ENCODE measurements around the gene PARN. TPM values are rescaled to one million over a fixed set of nuclear protein-coding genes. Genes with fewer than 3 reads are reported as not detected.
A peak's percentile ranks its signal among the peaks of the same experiment; 100 is the strongest.

Gene PARN
- total and polyA plus RNA-seq, 4 experiments from 2014 or later = 41.5 to 46.4 (median 44.7) TPM

DNA sequence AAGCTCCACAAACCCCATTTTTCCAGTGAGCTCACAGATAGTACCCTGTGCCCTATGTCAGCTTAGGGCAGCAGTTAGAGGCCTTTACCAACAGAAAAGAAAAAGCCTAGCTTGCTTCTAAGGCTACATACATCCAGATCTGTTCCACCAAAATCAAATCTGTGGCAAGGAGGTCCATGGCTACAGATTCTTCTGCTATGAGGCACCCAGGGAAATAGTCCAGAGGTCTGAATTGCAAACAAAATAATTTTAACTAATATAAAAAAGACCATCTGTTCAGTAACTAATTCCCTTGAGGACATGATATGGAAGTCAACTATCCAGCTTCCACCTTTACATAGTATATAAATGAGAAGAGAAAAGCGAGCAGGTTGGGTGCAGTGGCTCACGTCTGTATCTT lies 129.3 kb downstream of the PARN start:
- Mint-ChIP-seq H3K9me3 (no peaks in the 10 kb centered on the region), H3K27me3 (no peaks in the 10 kb centered on the region), H3K4me1 (peaks cover 5 to 14% (median 10%) of the 10 kb centered on the region in 4 donors), H3K36me3 (peaks cover 4 to 9% of the 10 kb centered on the region in 2 donors), H3K27ac (no peak overlapping the region), H3K4me3 (no peak overlapping the region)
- intact Hi-C loops (cut with micrococcal nuclease) = no loop called here
- CTCF ChIA-PET (ENCODE audit: partially characterized antibody) = interaction anchor here (1.5 to 1.9 kb wide), 2 partner anchors 12 to 215 kb away, joined by 3 to 7 read pairs; no protein-coding TSS in a partner anchor
- POLR2A ChIA-PET (ENCODE audit: partially characterized antibody) = no interaction called here
- no peak overlapping the region for H3K4me3 ChIP-seq (ENCODE audit: low read length in 2 of 2)
- no peak for DNase-seq
- H3K27me3 ChIP-seq (ENCODE audit: insufficient read depth, low read length) = no peaks in the 10 kb centered on the region
- no peaks in the 10 kb centered on the region for H3K9me3 ChIP-seq (ENCODE audit: control insufficient read depth in 1 of 2, low read length in 2 of 2)
- H3K27ac ChIP-seq (ENCODE audit: low read depth, low read length) = no peak overlapping the region
- H3K4me1 ChIP-seq (ENCODE audit: insufficient read depth, low read length) = no peaks in the 10 kb centered on the region
- no peaks in the 10 kb centered on the region for H3K36me3 ChIP-seq (ENCODE audit: insufficient read depth, low read length)

DNA sequence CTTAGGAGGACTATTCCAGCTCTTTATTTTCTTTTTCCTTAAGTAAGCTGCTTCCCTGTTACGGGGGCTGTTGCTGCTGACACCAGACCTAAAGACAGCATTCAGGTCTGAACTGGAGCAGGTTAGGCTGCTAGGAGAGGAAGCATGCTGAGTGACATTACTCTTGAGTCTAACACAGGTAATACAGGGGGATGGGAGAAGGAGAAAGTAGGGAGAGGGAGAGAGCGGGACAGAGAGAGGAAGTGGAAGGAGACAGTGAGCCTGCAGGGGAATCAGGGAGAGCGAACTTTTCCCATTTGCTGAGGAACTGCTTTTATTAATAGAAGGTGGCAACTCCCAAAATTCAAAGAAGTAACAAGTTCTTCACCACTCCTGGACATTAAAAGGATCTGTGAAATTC lies 130.9 kb downstream of the PARN start:
- Mint-ChIP-seq H3K4me1 (peaks cover 12 to 29% (median 18%) of the 10 kb centered on the region in 4 donors), H3K27me3 (no peaks in the 10 kb centered on the region), H3K9me3 (no peaks in the 10 kb centered on the region), H3K27ac (peak overlapping the region in 1 of 7 donors; percentile 73), H3K4me3 (no peak overlapping the region), H3K36me3 (peaks cover 16 to 23% of the 10 kb centered on the region in 2 donors)
- H3K4me1 ChIP-seq (ENCODE audit: insufficient read depth, low read length) = no peaks in the 10 kb centered on the region
- no peaks in the 10 kb centered on the region for H3K27me3 ChIP-seq (ENCODE audit: insufficient read depth, low read length)
- no peaks in the 10 kb centered on the region for H3K9me3 ChIP-seq (ENCODE audit: control insufficient read depth in 1 of 2, low read length in 2 of 2)
- CTCF ChIA-PET (ENCODE audit: partially characterized antibody) = interaction anchor here (1.9 kb wide), 1 partner anchor 10 kb away, joined by 7 read pairs; no protein-coding TSS in a partner anchor
- H3K4me3 ChIP-seq (ENCODE audit: low read length in 2 of 2) = no peak overlapping the region
- intact Hi-C loops (cut with micrococcal nuclease) = no loop called here
- POLR2A ChIA-PET (ENCODE audit: partially characterized antibody) = no interaction called here
- no peak overlapping the region for H3K27ac ChIP-seq (ENCODE audit: low read depth, low read length)
- DNase-seq = no peak
- H3K36me3 ChIP-seq (ENCODE audit: insufficient read depth, low read length) = no peaks in the 10 kb centered on the region

DNA sequence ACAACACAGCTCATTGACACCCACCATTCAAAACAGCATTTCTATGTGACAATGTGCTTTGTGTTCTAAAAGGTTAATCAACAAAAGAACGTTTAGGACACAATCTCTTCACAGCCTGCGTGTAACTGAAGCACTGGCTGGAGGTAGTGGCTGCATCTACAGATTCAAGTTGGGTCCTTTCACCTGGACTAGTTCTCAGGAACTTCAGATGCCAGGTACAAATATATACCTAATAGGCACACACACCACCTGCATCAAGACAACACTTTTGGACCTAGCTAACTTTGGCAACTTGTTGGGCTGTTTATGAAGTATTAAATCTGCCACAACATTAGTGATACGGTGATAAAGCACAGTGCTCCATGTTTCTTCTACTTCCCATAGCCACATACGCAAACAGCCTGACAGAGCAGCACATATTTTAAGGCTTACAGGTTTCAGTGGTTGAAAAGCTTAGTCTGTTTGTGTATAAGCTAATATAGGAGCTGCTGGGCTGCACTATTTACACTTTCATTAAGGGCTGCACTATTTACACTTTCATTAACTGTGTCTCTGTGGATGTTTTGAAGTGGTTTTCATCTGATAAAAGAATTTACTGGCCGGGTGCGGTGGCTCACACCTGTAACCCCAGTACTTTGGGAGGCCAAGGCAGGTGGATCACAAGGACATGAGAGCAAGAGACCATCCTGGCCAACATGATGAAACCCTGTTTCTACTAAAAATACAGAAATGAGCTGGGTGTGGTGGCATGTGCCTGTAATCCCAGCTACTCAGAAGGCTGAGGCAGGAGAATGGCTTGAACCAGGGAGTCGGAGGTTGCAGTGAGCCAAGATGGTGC lies 132.6 kb downstream of the PARN start:
- ChIA-PET POLR2A (ENCODE audit: partially characterized antibody) (no interaction called here), CTCF (ENCODE audit: partially characterized antibody) (interaction anchor here (1.3 kb wide), 1 partner anchor 31 kb away, joined by 5 read pairs; no protein-coding TSS in a partner anchor)
- Histone ChIP-seq H3K4me3 (ENCODE audit: low read length in 2 of 2) (no peak overlapping the region), H3K36me3 (ENCODE audit: insufficient read depth, low read length) (no peaks in the 10 kb centered on the region), H3K27ac (ENCODE audit: low read depth, low read length) (no peak overlapping the region), H3K4me1 (ENCODE audit: insufficient read depth, low read length) (peaks cover 9% of the 10 kb centered on the region), H3K27me3 (ENCODE audit: insufficient read depth, low read length) (no peaks in the 10 kb centered on the region), H3K9me3 (ENCODE audit: control insufficient read depth in 1 of 2, low read length in 2 of 2) (no peaks in the 10 kb centered on the region)
- no peak overlapping the region for H3K27ac Mint-ChIP-seq
- H3K4me3 Mint-ChIP-seq = no peak overlapping the region
- no peaks in the 10 kb centered on the region for H3K9me3 Mint-ChIP-seq
- H3K36me3 Mint-ChIP-seq = peaks cover 17 to 22% of the 10 kb centered on the region in 2 donors
- H3K27me3 Mint-ChIP-seq = no peaks in the 10 kb centered on the region
- intact Hi-C loops (cut with micrococcal nuclease) = no loop called here
- no peak for DNase-seq
- H3K4me1 Mint-ChIP-seq = peaks cover 17 to 39% (median 28%) of the 10 kb centered on the region in 4 donors

DNA sequence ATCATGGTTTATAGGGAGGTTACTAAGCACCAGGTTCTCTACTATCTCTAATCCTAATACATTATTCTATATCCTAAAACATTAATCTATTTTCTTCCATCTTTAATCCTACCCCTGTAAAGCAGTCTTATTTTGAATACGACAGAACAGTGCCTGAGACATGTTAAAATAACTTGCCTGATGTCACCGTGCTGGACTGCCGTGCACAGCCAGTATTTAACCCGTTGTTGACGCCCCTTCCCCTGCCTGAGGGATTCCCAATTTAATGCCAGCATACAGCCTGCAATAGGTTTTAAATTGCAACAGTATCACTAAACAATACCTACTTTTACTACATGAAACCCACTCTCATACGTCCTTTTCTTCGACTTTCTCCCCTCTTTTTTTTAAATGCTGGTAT lies 133.3 kb downstream of the PARN start:
- POLR2A ChIA-PET (ENCODE audit: partially characterized antibody) = no interaction called here
- no peaks in the 10 kb centered on the region for H3K9me3 Mint-ChIP-seq
- no peaks in the 10 kb centered on the region for H3K27me3 Mint-ChIP-seq
- peaks cover 19 to 45% (median 32%) of the 10 kb centered on the region in 4 donors for H3K4me1 Mint-ChIP-seq
- Histone ChIP-seq H3K4me3 (ENCODE audit: low read length in 2 of 2) (no peak overlapping the region), H3K27ac (ENCODE audit: low read depth, low read length) (no peak overlapping the region), H3K4me1 (ENCODE audit: insufficient read depth, low read length) (peaks cover 12% of the 10 kb centered on the region), H3K27me3 (ENCODE audit: insufficient read depth, low read length) (no peaks in the 10 kb centered on the region), H3K9me3 (ENCODE audit: control insufficient read depth in 1 of 2, low read length in 2 of 2) (no peaks in the 10 kb centered on the region), H3K36me3 (ENCODE audit: insufficient read depth, low read length) (no peaks in the 10 kb centered on the region)
- H3K4me3 Mint-ChIP-seq = no peak overlapping the region
- peaks cover 22 to 23% of the 10 kb centered on the region in 2 donors for H3K36me3 Mint-ChIP-seq
- no peak for DNase-seq
- CTCF ChIA-PET (ENCODE audit: partially characterized antibody) = interaction anchor here (1.3 kb wide), 1 partner anchor 32 kb away, joined by 5 read pairs; no protein-coding TSS in a partner anchor
- no peak overlapping the region for H3K27ac Mint-ChIP-seq
- intact Hi-C loops (cut with micrococcal nuclease) = no loop called here

DNA sequence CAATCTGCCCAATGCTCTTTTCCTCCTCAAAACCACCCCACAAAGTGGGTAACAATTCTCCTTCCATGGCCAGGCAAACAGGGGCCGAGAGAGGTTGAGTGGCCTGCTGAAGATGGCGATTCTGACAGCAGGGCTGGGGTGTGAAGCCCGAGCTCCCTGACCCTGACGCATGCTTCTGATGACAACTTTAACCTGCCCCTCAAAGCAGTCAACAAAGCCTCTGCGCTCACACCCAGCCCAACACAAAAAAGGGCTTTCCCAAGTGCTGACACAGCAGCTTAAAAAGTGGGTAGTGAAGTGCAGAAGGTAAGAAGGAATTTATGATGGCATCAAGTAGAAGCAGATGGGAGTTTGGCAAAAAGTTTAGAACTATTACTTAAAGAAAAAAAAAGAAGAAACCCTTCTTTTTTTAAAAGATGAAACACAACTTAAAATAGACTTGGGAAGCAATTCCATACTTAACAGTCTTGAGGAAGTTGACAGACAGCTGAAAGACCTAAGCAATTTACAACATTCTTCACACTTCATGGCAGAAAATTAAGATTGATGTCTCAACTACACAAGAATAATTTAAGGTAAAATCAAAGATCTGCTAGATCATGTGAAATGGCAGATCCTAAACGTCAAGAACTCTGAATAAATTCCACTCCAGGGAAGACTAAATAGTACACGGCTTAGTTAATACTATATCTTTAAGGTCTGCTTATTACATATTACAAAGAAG lies 133.9 kb downstream of the PARN start:
- no peak overlapping the region for H3K4me3 Mint-ChIP-seq
- Histone ChIP-seq H3K9me3 (ENCODE audit: control insufficient read depth in 1 of 2, low read length in 2 of 2) (no peaks in the 10 kb centered on the region), H3K4me3 (ENCODE audit: low read length in 2 of 2) (no peak overlapping the region), H3K36me3 (ENCODE audit: insufficient read depth, low read length) (no peaks in the 10 kb centered on the region), H3K4me1 (ENCODE audit: insufficient read depth, low read length) (peaks cover 12% of the 10 kb centered on the region), H3K27ac (ENCODE audit: low read depth, low read length) (no peak overlapping the region), H3K27me3 (ENCODE audit: insufficient read depth, low read length) (no peaks in the 10 kb centered on the region)
- H3K27ac Mint-ChIP-seq = no peak overlapping the region
- H3K27me3 Mint-ChIP-seq = no peaks in the 10 kb centered on the region
- CTCF ChIA-PET (ENCODE audit: partially characterized antibody) = no interaction called here
- POLR2A ChIA-PET (ENCODE audit: partially characterized antibody) = no interaction called here
- H3K9me3 Mint-ChIP-seq = no peaks in the 10 kb centered on the region
- H3K36me3 Mint-ChIP-seq = peaks cover 22 to 23% of the 10 kb centered on the region in 2 donors
- H3K4me1 Mint-ChIP-seq = peaks cover 20 to 45% (median 35%) of the 10 kb centered on the region in 4 donors
- no peak for DNase-seq
- intact Hi-C loops (cut with micrococcal nuclease) = no loop called here

DNA sequence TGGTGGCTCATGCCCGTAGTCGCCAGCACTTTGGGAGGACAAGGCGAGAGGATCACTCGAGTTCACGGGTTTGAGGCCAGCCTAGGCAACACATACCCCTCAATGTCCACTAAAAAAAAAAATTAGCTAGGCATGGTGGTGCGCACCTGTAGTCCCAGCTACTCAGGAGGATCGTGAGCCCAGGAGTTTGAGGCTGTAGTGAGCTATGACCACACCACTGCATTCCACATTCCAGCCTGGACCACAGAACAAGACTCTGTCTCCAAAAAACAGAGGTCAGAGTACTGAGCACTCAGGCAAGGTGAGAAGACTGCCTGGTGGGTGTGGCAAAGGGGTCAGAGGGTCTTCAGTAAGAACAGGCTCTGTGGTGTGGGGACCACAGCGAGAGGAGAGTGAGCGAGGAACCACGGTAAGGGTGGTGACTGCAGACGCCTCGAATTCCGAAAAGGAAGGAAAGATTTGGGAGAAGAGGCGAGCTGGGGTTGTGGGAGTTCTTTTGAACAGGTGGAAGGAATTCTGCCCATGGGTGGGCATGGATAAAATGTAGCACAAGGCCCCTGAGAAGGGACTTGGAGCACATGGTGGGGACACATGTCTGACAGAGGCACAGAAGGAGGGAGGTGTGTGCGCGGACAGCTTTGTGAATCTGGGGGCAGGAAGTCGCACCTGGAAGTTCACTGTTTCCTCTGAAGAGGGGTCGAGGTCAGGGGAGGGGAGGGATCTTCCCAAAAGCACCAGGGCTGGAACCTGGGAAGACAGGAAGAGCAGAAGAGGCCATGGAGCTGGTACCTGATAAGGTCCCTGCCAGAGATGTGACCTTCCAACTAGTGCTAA lies 134.6 kb downstream of the PARN start:
- no peak overlapping the region for H3K27ac Mint-ChIP-seq
- POLR2A ChIA-PET (ENCODE audit: partially characterized antibody) = no interaction called here
- peaks cover 12% of the 10 kb centered on the region for H3K4me1 ChIP-seq (ENCODE audit: insufficient read depth, low read length)
- H3K9me3 ChIP-seq (ENCODE audit: control insufficient read depth in 1 of 2, low read length in 2 of 2) = no peaks in the 10 kb centered on the region
- H3K27me3 ChIP-seq (ENCODE audit: insufficient read depth, low read length) = no peaks in the 10 kb centered on the region
- intact Hi-C loops (cut with micrococcal nuclease) = no loop called here
- no peaks in the 10 kb centered on the region for H3K36me3 ChIP-seq (ENCODE audit: insufficient read depth, low read length)
- peaks cover 21 to 49% (median 38%) of the 10 kb centered on the region in 4 donors for H3K4me1 Mint-ChIP-seq
- no peak overlapping the region for H3K4me3 Mint-ChIP-seq
- no peaks in the 10 kb centered on the region for H3K9me3 Mint-ChIP-seq
- no peak overlapping the region for H3K4me3 ChIP-seq (ENCODE audit: low read length in 2 of 2)
- H3K27ac ChIP-seq (ENCODE audit: low read depth, low read length) = no peak overlapping the region
- peaks cover 22 to 23% of the 10 kb centered on the region in 2 donors for H3K36me3 Mint-ChIP-seq
- DNase-seq = no peak
- no peaks in the 10 kb centered on the region for H3K27me3 Mint-ChIP-seq
- CTCF ChIA-PET (ENCODE audit: partially characterized antibody) = no interaction called here
